Kidney epithelial cell (primary cell): ENCODE results near the gene RAET1G. TPM values are rescaled to one million over a fixed set of nuclear protein-coding genes. Genes with fewer than 3 reads are reported as not detected.

Experiments used
- DNase-seq: peaks from one replicate; pipeline ENCODE4 v3.0.0-alpha.2; 2010; ENCODE audit warnings: low read depth
- H3K27me3 ChIP-seq: 2 replicates; pipeline ENCODE4 v1.6.0; 2011; ENCODE audit warnings: low read length; ENCODE audit not compliant: control insufficient read depth, insufficient read depth
- H3K36me3 ChIP-seq: 2 replicates; pipeline ENCODE4 v1.5.1; 2011; ENCODE audit warnings: low read length; ENCODE audit not compliant: control insufficient read depth, insufficient read depth
- H3K4me3 ChIP-seq: 2 replicates; pipeline ENCODE4 v1.5.1; 2011; ENCODE audit warnings: low read depth, mild to moderate bottlenecking, control low read depth, low read length
- CTCF ChIP-seq: IDR thresholded peaks from 2 replicates; pipeline ENCODE4 v1.5.1; 2011; ENCODE audit warnings: mild to moderate bottlenecking, moderate library complexity, low read length, control low read depth, inconsistent platforms; ENCODE audit not compliant: insufficient read depth, poor library complexity, severe bottlenecking
- total RNA-seq: library from RNA; depleted of rRNA; stranded (reverse); fragments of >200 nt; gene quantifications from 2 replicates; pipeline ENCODE4 v1.2.3, GENCODE V29; 2015

Gene RAET1G
- total RNA-seq, 1 donor from 2014 or later: not detected

DNA sequence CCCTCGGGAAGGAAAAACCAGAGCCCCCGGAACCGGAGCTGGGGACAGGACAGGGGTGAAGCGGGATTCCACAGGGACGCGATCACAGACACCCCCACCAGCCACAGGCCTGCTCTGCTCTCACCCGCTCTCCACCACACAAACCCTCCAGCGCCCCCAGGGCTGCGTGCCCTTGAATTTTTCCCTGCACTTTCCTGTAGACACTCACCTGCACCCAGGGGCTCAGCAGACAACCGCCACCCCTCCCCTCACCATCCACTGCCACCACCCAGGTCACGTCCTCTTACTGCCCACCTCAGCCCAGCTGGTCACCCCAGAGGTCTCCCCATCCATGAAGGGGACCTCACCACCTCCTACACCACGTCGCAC, 19.5 kb upstream of the RAET1G start:
- no peak for TF ChIP-seq CTCF
- peak overlapping the region; percentile 51 for H3K4me3 ChIP-seq
- H3K36me3 ChIP-seq: no peaks in the 10 kb centered on the region
- peaks cover 34% of the 10 kb centered on the region for H3K27me3 ChIP-seq
- no peak for DNase-seq

GRCh38 chr6:149941583-149942460, 18.9 kb upstream of the RAET1G start, which contains the start of gene ULBP2:
Gene ULBP2, plus strand, starts transcription at chr6:149942014. Its CDS starts 59 bp downstream, at chr6:149942073.
- peaks cover 37% of the 10 kb centered on the region for H3K27me3 ChIP-seq
- peak; percentile 87 for DNase-seq
- no peaks in the 10 kb centered on the region for H3K36me3 ChIP-seq
- peak within 1 kb of the TSS; percentile 51 for H3K4me3 ChIP-seq
- TF ChIP-seq CTCF: no peak

- no peak overlapping the region for H3K4me3 ChIP-seq
- H3K27me3 ChIP-seq: peaks cover 40% of the 10 kb centered on the region
- H3K36me3 ChIP-seq: no peaks in the 10 kb centered on the region
- DNase-seq: no peak
- TF ChIP-seq CTCF: no peak
These were observed 17.7 kb upstream of the RAET1G start for GRCh38 chr6:149940672-149940982.

- no peak for TF ChIP-seq CTCF
- peaks cover 40% of the 10 kb centered on the region for H3K27me3 ChIP-seq
- DNase-seq: no peak
- no peak overlapping the region for H3K4me3 ChIP-seq
- H3K36me3 ChIP-seq: no peaks in the 10 kb centered on the region
These were observed 17.2 kb upstream of the RAET1G start for GRCh38 chr6:149939909-149940671.

- H3K27me3 ChIP-seq: peaks cover 45% of the 10 kb centered on the region
These were observed 16.4 kb upstream of the RAET1G start for GRCh38 chr6:149939356-149939648.

More at GRCh38 chr6:149939356-149939648, 16.4 kb upstream of the RAET1G start:
- TF ChIP-seq CTCF: no peak
- Histone ChIP-seq H3K4me3 (no peak overlapping the region), H3K36me3 (no peaks in the 10 kb centered on the region)
- no peak for DNase-seq
